CD4-positive, alpha-beta T cell treated with Interleukin-4 for 4 hours (primary cell): Measurements from ENCODE around the gene SLC4A4.
A peak's percentile ranks its signal among the peaks of the same experiment; 100 is the strongest.

ENCODE experiments used
- DNase-seq: peaks from one replicate; pipeline ENCODE4 v3.0.0-alpha.2; 2020

Gene SLC4A4

DNA sequence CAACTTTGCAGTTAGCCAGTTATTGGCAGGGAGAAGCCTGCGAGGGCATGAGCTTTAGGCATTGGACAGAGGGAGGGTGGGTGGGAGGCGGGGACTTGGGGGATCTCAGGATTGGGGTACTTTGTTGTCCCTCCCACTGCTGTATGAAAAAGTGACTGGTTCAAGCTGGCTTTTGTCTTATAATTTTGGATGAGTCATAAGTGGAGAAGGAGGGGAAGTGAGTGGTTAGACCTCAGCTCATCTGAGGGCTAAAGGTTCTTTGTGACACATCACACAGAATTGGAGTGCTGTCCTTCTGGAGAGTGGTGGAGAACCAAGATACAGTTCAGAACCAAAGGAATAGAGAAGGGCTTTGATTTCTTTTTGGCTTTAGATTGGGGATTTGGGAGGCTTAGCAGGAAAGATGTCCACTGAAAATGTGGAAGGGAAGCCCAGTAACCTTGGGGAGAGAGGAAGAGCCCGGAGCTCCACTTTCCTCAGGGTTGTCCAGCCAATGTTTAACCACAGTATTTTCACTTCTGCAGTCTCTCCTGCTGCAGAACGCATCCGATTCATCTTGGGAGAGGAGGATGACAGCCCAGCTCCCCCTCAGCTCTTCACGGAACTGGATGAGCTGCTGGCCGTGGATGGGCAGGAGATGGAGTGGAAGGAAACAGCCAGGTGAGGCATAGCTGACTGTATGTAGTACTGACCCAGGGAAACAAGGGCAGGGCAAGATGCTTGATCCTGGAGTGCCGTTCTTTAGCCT, at the start of gene SLC4A4:
SLC4A4 (plus strand) TSS at position 175 of the 748 bp plus-strand sequence.
- peak; percentile 19 for DNase-seq

DNA sequence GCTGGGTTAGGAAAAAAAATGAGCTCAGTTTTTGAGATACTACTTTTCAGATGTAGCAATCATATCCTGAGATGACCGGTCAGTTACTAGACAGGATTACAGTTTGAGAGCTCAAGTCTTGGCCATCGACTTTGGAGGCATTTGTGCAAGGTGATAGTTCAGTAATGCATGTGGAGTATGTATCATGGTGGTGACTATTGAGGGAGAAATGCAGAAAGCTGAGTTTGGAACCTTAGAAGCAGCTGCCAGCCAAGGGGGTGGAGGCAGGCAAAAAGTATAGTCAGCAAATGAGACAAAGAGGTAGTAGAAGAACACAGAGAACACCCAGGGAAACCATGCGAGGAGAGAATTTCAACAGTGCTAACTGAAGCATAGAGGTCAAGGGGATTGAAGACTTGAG, 48.7 kb upstream of the SLC4A4 start:
- no peak for DNase-seq

DNA sequence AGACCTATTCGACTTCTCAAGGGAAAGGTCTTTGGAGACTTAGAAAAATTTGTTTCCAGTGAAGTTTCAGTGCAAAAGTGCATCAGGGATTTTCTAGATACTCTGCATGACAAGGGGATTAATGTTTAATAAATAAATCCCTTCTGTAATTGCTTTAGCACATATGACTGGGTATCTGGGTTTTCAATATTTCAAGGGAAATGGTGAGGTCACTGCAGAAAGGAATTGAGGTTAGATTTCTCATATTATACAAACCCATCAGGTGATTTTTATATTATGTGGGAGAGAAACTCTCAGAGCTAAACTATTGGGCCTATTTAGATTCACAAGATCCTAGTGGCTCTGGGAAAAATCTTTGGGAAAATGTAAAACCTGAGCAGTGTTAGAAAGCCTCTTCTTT, 48.3 kb upstream of the SLC4A4 start:
- no peak for DNase-seq

DNA sequence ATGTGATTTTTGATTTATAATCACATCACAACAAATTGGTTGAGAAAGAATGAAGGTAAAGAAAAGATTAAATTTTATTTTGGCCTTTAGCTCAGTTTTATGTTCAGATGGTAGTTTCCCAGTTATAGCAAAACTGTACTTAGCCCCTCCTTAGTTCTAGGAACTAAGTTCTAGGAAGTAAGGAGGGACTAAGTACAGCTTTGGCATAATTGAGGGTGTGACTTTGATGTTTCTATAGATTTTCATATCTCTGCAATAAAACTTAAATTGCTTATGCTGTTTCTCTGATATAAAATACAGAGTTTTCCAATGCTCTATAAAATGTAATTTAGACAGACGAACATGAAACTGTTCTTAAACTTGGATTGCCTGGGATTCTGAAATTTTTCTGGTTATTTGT, 46.6 kb upstream of the SLC4A4 start:
- no peak for DNase-seq

DNA sequence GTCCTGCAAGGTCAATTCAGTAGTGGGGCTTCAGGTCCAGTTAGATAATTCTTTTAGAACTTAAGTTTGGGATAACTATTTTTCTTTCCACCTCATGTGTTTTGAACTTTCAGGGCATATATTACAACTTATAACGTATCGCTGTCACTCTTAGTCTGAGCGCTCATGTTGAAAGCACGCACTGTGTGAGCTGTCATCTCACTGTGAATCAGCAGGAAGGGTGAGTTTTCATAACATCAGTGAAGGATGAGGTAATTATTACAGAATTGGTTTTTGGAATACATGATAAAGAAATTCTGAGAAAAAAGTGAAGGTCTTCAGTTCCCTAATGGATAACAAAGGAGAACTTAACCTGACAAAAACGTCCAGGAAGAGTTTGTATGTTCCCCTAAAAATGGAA, 45.1 kb upstream of the SLC4A4 start:
- no peak for DNase-seq

DNA sequence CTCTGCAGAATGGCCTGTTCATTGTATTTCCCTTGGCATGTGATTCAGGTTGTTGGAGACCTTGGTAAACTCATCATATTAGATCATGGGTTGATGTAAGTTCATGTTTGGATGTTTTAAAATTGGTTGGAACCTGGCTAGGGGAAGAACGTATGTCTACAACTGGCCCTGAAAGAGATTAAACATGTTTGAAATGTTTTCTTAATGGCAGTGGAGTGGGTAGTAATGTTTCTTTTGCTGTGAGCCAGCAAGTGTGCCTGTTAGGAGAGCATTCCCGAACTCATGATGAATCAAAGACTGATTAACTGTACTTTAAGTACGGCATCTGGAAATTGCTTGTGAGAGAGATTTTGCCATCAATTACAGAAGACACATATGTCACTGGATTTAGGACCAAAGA, 44.5 kb upstream of the SLC4A4 start:
- no peak for DNase-seq

DNA sequence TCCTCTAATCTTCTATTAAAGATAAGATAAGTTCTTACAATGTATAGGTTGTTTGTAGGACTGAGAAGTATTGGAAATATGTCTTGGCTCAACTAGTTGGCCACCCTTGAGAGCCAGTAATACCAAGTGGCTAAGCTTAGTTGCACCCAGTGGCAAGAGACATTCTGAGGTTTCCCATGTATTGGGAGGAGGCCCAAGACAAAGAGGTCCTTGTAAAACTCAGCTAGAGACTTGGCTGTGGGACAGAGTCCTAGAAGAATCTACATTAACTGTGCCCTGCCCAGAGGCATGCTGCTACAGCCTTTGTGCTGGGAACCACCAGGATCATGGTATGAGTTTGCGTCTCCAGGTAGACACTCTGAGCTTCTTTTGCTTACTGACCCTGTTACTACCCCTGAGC, 41.9 kb upstream of the SLC4A4 start:
- DNase-seq = no peak

DNA sequence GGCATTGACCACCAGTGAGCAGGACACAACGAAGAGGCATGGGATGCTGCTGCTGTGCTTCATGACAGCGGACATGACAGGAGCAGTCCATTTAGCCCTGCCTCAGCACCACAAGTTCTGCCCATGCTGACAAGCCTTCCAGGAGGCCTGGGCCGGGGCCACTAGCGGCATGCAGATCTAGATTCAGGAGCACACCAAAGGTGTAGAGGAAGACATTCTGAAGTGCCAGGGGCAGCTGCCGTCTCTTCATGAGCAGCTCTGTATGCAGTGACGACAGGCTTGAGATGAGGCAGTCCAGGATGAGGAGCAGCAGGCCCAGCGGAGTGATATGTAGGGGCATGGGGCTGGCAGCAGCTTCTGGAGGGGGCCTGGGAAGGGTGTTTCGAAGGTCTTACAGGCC, 38.5 kb upstream of the SLC4A4 start:
- DNase-seq = no peak

DNA sequence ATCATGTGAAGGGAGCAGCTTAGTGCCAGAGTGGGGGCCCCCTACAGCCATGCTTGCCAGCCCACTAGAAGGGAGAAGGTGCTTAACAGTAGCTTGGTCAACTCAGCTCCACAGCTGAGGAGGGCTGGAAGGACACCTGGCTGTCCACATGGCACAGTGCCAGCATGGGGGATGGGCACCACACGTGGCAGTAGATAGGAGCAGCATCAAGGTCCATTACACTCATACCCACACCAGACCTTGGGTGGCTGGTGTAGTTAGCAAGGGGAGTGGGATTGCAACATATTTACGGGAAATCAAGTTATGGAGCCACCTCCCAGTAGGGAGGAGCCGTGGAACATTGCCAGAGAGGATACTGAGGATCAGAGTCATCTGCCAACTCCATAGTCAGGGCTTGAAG, 37.9 kb upstream of the SLC4A4 start:
- no peak for DNase-seq

DNA sequence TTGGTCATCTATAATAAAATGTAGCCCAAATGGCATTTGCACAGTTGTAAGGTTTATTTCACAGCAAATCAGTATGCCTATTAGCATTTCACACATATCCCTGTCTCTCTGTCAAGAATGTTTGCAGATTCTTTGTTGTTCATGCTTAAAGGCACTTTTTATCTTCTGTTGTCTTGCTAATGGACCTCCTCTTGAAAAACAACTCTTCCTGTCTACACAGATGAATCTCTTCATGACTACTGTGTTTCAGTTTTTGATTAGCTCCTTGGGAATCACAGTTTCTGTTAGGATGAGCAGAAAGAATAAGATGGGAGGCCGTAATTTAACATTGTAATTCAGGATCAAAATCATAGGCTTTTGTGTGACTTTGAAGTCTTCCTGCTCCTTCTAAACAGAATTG, 35.5 kb upstream of the SLC4A4 start:
- no peak for DNase-seq

DNA sequence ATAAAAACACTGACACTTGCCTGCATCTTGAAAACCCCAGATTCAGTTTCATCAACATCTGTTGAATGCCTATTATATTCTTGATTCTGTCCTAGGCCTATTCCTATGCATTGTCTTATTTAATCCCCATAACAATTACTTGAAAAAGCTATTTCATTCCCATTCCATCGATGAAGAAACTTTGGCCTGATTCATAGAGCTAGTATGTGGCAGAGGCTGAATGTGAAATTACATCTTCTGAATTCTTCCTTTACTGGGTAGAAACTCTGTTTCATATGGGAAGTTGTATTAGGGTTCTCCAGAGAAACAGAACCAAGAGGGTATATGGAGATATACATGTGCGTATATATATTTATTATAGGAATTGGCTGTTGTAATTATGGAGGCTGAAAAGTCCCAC, 35.0 kb upstream of the SLC4A4 start:
- no peak for DNase-seq

DNA sequence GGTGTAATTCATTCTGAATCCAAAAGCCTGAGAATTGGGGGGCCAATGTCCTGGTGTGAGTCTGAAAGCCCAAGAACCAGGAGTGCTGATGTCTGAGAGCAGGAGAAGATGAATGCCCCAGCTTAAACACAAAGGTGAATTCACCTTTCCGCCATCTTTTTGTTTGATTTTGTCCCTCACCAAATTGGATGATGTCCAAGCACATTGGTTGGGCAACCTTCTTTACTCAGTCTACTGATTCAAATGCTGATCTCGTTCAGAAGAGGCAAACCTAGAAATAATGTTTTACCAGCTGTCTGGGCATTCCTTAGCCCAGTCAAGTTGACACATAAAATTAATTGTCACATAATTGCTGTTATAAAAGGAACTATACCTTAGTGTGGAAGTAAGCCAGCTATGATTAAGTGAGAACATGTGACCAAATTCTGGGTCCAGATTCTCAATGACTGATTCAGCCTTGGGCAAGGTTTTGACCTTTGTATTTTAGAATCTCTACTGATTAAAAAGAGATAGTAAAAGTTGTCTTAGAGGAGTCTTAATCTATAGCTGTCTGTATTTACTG, 34.5 kb upstream of the SLC4A4 start:
- DNase-seq = no peak

DNA sequence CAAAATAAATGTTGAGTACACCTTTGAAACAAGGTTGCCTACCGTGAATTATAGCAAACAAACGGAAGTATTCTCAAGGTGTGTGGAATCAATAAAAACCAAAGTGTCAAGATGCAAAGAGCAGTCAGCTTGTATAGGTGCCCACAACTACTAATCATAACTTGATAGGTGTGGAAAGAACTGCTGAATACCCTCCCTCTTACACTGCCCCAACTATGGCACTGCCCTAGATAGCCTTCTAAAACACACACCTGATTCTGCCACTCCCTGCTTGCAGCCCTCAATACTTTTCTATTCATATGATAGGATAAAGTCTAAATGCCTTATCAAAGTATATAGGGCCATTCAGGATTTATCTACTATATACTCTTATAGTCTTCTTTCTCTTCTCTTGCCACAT, 31.1 kb upstream of the SLC4A4 start:
- DNase-seq = no peak

DNA sequence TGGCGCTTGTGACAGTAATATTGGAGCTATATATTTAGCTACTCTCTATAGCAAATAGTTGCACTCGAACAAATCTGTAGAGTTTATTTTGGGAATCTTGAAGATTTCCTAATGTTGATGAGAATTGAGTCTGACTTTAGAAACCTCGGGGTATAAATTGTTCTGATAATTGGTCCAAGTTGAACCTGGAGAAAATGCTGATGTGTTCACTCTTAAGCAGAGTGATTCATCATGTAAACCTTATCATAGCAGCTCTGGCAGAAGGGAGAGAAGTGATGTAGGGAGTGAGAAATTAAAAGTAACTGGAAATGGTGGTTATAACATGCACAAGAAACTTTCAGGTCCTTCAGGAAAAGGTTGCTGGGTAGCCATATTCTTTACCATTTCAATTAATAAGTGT, 16.4 kb upstream of the SLC4A4 start:
- DNase-seq = no peak

DNA sequence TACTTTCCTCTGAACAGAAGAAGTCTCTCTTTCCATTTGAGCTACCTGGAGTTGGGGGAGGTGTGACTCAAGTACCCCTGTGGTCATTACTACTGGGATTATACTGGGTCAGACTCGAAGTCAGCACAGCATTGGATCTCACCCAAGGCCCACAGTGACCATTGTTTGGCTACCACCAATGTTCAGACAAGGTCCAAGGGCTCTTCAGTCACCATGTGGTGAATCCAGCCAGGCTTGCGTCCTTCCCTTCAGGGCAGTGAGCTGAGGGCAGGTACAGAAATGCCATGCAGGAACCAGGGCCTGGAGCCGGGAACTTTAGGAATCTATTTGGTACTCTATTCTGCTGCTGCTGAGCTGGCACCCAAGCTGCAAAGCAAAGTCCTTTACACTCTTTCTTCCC, 5.5 kb upstream of the SLC4A4 start:
- no peak for DNase-seq

DNA sequence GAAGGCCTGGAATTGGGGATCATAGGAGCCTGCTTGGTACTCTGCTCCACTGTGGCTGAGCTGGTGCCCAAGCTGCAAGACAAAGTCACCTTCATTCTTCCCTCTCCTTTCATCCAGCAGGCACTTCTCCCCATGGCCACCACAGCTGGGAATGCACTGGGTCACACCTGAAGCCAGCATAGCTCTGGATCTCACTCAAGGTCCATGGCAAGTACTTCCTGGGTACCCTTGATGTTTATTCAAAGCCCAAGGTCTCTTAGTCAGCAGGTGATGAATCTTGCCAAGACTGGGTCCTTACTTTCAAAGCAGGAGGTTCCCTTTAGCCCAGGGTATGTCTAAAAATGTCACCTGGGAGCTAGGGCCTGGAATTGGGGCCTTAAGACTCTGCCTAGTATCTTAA, 4.9 kb upstream of the SLC4A4 start:
- no peak for DNase-seq

DNA sequence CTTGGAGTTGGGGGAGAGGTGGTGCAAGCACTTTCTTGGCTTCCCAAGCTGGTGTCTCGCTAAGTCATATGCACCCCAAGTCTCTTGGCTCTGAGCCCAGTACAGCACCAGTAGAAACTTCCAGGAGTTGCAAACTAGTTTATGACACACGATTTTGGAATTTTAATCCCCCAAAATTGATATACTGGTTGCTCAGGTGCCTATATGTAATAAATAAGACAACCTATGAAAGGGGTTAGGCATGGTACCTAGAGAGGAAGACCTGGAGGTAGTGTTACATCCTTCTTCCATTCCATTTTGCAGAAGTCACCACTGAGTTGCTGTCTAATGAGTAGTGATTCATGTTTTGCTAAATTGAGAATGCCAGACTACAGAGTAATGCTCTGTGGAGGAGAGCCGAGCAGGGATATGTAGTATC, 4.3 kb upstream of the SLC4A4 start:
- DNase-seq = no peak

DNA sequence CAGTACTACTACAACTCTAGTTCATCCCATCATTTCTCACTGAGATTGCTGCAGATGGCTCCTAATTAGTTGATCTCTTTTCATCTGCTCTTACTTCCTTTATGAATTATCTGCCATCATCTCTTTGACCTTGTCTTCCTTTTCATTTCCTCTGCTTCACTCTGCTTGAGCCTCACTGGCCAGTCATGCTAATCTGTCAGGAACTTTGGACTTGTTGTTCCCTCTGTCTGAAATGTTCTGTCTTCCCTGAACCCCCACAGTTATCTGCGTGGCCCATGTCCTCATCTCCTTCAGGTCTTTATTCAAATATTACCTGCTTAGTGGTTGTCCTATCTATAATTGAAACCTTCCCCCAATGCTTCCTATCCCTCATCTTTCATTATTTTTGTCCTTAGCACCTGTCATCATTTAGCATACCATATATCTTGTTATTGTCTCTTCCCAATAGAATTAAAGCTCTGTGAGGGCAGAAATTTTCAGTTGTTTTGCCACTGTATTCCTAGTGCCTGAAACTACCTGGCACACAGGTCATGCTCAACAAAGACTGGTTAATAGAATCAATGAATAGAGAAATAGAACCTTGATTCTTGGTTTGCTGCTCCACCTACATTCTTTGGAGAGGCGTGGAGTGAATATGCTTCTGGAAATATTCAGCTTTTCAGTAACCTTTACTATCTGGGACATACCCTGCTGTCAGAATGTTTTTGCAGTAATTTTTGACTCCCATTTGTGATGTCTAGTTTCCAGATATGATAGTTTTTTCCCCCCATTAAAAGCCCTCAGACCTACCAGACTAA, 5.0 kb downstream of the SLC4A4 start:
- no peak for DNase-seq

DNA sequence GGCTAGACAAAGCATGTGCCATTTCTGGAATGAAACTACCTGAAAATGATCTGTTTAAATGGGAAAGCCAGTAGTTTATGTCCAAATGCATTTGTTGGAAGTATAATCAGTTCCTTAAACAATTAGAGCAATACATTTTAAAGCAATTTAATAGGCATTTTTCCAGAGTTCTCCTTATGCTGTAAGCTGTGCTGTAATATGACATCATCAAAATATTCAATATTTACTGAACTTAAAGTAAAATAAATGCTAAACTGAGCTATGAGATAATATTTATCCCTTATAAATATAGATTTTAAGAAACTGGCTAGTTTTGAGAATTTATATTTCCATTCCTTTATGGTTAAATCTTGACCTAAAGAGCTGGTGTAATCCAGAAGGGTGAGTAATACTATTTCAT, 7.9 kb downstream of the SLC4A4 start:
- no peak for DNase-seq

DNA sequence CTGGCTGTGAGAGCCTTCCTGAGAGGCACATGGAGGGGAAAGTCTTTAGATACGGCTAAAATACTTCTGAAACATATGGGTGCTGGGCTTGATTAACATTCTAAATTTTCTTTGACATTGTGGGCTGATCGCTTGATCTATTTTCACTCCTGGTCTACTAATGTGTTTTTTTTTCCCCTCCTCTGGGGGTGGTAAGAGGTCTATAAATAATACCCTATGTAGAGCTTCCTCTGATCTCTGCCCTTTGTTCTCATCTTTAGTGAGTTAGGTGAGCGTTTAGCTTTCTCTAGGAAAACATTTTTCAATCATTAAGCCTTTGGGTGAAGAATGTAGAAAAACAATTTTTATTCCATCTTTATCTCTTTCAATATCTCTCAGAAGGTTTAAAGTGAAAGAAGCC, 9.8 kb downstream of the SLC4A4 start:
- DNase-seq = no peak

DNA sequence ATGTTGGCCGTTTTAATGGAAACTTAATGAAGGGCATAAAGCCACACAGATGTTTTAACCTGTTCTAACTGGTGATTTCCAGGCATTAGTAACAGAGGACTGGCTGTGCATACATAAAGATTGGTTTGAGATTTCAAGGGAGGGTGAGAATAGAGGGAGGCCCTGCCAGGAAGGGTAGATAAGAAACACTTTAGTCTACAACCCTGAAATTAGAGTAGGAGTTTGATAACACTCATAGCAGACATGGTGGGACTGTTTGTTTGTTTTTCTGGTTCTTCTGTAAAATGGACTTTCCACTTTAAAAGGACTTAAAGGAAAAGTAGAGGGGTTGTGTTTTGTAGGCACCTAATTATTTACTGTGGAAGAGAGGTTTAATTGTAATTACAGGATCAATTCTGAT, 16.2 kb downstream of the SLC4A4 start:
- no peak for DNase-seq

DNA sequence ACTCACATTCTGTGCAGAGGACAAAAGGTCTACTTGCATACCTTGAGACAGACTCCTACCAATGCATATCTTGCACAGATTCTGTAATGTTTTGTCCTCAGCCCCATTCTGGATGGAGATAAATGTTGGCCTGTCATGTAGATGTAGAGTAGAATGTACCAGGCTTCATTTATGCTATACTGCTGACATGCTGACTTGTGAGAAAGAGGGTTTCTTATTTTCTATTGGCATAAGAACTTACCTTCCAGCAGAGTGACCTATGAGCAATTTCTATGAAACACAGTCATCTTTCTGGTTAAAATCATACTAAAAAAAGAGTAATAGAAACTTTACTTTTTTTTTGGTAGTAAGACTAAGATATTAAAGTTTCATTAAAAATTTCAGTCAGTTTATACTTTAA, 17.2 kb downstream of the SLC4A4 start:
- DNase-seq = no peak

DNA sequence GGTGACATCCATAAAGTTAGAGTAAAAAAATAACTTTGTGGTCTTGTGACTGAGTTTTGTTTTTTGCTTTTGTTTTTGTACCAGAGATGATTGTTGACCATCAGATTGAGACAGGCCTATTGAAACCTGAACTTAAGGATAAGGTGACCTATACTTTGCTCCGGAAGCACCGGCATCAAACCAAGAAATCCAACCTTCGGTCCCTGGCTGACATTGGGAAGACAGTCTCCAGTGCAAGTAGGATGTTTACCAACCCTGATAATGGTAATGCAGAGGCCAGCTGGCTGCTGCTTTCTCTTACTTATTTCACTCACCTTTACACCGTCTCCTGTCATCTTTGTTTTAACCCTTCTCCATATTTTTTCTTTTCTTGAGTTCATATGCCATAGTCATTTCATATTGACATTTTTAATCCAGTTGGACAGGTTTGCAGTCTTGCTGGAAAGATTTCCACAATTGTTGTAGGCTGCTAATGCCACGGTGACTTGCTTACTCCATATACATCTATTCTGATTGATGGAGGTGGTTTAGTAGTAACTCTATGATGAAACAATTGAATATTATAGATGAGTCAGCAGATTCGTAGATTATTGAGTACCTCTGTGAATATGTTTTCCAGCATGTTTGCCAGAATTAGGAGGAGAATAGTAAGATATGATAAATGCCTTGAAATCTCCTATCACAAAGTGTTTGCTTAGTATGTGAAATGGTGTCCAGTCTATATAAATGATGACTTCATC, 18.3 kb downstream of the SLC4A4 start:
- no peak for DNase-seq

DNA sequence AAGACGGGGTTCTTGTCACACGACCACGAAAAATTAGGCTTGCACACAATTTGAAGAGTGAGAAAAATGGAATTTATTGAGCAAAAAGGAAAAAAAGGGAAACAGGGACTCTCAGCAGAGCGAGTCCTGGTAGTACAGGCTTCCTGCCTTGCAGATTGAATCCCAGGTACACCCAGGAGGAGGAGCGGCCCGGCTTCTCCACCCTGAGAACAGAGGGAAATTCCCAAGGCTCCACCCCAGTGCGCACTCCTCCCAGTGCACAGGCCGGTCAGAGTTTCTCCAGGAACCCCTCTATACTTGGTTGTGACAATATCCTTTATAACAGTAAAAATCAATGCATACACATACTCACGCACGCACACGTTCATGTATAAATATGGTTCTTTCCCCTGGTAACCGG, 22.0 kb downstream of the SLC4A4 start:
- DNase-seq = no peak
